HG03108 (cell line): ENCODE measurements around the gene MAP3K20.
"Not testable (repeated sequence)": the region's sequence is repeated elsewhere in the genome, so short reads cannot be mapped to it uniquely, and the experiment has no call there.

Source experiments
- ATAC-seq: cut with Tn5 transposase; IDR thresholded peaks from one replicate; pipeline ENCODE4 v1.9.1; 2021; ENCODE audit warnings: moderate library complexity; ENCODE audit not compliant: unreplicated experiment

MAP3K20 gene

DNA sequence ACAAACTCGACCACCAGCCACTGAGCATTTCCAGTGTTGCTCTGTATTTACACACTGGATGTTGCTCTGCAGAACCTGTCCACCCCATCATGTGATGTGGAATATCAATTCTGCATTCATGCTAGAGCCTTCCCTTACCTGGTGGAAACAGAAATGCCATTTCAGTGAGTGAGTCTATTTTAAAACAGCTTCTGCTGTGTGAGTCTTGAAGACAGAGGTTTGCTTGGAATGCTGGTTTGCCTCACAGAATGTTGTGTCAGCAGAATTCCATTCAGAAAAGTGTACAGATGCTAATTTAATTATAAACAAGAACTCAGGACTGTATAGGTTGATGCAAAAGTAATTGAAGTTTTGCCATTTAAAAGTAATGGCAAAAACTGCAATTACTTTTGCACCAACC is 118.3 kb downstream of the MAP3K20 start:
- no peak for ATAC-seq

DNA sequence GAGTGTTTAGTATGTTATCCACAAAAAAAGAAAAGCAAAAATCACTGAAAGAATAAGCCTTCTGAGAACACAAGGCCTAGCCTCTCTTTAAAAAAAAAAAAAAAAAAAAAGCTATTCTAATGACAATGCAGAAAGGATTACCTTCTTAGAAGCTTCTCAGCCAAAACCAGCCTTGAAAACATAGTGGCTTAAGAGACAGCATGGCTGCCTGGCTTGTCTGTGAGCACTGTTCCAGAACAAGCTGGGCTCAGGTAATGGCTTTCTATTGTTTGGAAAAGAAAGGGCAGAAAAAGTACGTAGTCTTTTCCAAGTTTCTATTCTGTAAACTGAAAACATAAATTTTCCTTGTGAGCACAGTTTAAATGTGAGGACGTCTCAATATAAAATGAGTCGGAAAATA is 119.5 kb downstream of the MAP3K20 start:
- ATAC-seq, result no peak

DNA sequence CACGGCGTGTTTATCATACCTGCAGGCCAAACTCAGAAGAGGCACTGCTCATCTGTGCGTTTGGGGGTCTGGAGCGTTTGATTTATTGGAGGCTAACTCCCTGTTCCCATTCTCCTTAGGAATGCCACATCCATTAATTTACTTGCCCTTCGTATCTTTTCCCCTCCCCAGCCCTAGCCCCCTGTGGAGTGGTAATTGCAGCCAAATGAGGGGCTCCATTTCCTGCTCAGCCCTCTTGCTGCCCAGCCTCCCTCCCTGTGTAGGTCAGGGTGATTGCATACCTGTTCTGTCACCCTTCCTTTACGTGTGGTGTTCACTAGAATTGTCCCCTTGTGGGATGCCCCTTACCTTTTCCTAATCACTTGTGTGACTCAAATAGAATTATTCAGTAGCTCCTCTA is 120.4 kb downstream of the MAP3K20 start:
- ATAC-seq, result no peak

DNA sequence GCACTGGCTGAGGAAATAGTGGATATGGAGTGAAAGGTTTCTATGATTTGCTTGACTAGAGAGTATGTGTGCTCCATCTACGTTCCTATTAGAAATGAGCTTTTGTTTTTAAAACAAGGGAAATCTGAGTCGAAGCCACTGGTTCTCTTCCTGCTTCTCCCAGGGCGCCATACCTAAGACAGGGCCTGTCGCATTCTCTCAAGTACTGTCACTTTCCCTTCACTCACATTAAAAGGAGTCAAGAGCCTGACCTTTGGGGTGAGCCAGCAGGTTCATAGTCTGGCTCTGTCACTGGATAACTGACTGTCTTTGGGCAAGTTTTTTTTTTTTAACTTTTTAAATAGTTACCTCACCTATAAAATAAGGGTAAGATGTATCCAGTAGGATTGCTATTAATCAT is 121.0 kb downstream of the MAP3K20 start:
- ATAC-seq, result no peak

DNA sequence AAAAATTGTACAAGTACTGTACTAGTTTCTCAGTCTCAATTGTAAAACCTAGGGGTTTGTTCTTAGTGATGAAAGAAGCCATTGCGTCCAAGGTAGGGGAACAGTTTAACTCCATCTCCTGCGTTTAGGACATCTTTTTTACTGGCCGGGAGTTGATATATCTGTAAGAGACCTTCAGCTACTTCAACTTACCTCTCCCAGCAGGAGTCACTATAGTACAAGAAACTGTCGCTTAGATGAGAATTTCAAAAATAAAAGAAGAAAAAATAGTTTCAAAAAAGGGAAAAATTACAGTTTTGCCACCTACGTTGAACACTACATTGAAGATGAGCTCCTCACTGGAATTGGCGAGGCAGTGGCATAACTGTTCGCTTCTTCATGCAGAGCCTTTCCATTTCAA is 122.7 kb downstream of the MAP3K20 start:
- ATAC-seq, result no peak

DNA sequence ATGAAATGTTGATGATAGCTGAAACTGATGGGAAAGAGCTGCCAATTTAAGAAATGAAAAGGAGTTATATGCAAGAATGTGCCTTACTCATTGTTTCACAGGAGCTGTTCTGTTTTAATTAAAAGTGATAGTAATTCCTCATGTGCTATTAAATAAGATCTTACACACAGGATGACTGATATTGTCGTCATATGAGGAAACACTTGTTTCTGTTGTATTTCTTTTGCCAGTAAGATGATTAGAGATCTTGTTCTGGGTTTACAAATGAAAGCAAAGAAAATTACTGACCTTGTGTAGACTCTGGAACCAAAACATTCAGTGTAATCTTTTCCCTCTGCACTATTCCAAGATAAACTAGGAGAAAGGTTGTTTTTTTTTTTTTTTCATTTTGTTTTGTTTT is 123.6 kb downstream of the MAP3K20 start:
- no peak for ATAC-seq

DNA sequence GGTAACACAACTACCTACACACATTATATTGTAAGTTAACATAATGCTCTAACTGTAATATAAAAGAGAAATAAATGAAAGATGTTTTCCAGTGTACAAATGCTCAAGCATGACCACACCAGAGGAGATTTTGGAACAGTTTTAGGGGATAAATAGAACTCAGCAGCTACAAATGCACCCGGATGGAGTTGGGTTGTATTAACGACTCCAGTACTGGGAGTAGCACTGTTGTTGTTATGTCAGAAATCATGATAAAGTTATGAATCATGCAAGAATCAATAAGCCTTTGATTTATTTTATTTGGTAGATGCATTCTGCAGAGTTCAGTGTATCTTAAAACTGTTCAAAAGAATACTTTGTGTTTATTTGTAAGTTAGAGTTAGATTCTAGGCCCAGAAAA is 126.9 kb downstream of the MAP3K20 start:
- ATAC-seq, result no peak

DNA sequence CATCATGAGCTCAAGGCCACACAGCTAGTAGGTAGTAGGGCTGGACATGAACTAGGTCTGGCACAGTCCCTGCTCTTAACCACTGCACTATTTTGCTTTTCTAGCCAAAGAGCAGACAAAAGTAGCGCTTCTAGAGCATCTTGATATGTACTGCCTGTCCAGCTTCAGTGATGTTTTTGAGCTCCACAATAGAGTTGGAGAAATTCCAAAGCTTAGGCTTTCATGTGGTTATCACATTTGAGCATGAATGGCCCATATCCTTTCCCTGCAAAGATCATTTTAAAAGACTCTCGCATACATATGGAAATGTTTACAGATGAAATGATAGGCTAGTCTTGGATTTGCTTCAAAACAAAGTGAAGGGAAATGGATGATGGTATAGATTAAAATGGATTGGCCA is 128.7 kb downstream of the MAP3K20 start:
- no peak for ATAC-seq

DNA sequence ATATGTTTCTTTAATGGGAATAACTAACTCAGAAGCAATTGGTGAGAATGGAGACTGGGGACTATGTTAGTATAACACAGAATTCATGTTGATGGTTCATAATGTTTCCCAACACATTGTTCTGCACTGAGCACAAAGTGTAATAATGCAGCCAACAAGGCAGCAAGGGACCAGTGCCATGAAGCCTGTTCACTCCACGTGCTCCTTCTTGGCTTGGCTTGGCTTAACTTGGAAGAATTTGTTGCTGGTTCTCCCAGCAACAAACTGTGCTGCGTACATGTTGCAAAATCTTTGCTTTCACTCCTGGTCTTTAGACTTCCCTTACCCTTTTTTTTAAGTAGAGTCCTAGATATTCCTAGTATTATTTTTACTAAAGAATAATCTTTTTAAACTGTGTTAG is 129.7 kb downstream of the MAP3K20 start:
- ATAC-seq, result no peak

DNA sequence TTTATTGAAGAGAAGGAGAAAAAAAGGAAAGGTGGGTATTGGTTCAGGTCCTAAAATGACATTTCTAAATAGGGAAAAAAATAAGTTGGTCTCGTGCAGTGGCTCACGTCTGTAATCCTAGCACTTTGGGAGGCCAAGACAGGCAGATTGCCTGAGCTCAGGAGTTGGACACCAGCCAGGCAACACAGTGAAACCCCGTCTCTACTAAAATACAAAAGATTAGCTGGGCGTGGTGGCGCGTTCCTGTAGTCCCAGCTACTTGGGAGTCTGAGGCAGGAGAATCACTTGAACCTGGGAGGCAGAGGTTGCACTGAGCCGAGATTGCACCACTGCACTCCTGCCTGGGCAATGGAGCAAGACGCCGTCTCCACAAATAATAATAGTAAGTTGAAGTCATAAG is 131.5 kb downstream of the MAP3K20 start:
- not testable (repeated sequence) for ATAC-seq

DNA sequence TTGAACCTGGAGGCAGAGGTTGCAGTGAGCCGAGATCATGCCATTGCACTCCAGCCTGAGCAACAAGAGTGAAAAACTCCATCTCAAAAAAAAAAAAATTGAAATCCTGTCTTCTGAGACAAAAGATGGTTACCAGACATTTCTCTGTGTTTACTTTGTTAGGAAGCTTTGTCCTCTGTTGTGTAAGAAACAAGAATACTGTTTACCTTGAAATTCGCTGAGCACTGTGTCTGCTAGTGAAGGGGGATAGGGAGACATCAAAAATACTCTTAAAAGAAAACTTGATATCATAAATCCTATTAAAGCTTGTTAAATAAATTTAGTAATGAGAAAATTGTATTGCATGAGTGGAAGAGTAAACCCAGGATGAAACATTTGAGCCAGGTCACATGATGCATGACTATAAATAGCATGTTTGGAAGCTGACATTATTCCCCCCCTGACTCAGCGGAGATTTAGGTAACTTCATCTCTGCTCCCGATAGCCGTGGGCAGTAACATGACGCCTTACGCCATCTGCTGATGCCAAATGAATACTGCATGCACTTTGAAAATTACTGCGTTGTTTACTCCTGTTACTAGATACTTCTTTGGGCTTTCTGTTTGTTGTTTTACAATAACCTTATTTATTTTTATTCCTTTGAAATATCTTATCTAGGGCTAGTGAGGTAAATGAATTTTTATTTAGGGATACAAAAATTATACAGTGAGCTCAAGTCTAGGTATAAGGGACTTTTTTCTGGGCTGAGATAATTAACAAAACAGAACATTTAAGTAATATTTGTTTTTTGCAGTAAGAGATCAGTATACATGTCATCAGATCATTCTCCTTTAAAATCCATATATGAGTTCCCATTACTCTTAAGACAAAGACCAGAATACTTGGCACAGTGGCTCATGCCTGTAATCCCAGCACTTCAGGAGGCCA is 134.9 kb downstream of the MAP3K20 start:
- no peak for ATAC-seq

DNA sequence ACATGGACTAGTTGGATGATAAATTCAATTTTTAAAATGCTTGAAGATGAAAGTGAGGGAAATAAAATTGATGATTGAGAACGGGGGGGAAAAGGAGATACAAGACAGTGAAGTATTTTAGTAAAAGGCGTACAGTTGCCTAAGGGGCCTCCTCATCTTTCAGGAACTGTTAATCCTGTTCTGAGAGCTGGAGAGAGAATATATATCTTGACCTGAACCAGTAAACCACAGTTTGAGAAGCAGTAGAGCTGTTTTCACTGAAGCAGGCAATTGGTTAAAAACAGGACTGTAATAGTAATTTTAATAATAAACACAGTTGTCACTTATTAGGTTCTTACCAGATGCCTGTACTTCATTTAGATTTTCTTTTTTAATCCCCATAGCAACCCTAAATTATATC is 137.5 kb downstream of the MAP3K20 start:
- no peak for ATAC-seq

DNA sequence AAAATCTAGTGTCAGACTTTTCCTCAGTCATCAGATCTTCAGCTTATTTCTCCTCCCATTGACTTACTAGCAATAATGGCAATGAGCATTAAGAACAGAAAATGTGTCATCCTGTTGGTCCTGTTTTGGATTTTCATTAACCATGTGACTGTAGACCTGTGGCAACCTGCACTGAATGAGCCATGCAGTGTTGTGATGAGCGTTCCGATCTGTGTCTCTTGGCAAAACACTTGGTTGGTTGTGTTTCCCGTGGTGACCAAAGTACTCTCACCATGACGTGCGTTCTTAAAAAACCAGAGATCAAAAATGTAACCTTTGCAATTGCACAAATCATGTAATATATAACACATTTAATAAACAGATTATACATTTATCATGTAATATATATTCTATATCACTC is 138.6 kb downstream of the MAP3K20 start:
- ATAC-seq, result no peak

DNA sequence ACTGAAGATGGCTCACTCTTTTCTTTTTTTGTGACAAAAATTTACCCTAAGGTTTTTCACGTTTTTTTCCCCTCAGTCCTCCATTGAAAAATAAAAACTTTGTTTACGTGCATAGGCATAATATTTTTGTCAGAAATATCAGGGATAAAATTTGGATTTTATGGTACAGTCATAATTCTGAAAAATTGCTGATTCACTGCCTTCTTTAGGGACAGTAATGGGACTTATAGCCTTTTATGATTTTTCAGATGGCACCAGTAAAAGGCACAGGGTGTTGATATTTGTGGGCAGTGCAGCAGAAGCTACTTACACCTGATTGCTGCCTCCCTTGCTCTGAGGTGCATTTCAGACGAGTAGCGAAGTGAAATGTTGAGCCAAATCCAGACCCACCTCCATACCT is 139.7 kb downstream of the MAP3K20 start:
- no peak for ATAC-seq

DNA sequence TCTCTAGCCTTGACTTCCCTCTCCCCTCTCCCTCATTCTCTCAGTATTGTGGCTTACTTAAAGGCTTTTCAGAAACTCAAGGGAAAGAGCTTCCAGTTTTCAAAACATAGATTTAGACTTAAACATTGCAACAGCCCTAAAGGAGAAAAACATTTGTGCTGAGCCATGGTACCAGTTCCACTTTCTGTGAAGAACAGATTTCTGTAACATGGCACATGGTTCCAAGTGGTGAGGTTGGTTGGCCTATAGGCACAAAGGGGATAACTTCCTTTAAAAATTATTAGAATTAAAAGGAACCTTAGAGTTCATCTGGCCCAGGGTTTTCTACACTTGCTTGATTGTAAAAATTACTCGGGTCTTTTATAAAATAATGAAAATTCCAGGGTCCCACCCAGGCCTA is 140.4 kb downstream of the MAP3K20 start:
- no peak for ATAC-seq

DNA sequence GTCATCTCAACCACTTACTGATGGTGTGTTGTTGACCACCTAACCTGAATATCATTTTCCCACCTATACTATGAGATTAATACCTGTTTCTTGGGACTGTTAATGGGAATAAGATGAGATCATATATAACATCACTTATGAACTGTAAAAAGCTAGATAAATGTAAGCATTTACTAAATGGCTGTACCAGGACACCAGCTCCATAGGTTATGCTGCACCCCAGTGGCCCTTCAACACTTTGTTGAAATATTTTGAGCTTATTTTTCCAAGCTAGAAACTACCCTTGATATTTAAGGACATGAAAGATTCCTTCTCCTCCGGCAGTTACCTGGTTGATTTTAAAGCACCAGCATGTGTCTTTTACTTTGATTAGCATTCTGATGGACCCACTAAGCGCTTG is 141.0 kb downstream of the MAP3K20 start:
- no peak for ATAC-seq

DNA sequence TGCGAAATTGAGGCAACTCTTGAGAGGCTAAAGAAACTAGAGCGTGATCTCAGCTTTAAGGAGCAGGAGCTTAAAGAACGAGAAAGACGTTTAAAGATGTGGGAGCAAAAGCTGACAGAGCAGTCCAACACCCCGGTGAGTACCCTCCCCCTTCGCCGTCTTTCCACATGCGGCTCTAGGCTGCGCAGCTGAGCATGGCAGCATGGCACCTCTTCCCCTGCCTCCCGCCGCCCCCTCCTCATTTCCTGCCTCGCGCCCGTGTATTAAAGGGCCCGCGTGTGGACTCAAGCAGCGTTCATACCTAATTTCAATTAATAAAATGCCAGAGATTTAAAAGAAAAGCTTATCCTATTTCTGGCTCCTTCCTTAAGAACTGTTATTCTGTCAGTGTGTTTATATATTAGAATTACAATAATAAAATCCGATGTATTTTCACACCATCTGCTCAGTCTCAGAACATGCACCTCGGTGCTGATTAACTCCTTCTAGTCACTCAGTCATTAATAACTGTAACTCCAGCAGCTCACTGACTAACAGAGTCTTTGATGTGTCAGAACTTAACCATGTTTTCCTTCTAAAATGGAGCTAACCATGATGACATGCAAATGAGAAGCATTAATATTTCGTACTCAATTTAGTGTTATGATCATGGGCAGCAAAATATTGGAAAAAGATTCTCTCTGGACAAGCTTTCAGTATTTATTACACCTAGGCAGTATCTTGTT is 141.6 kb downstream of the MAP3K20 start:
- ATAC-seq, result no peak

DNA sequence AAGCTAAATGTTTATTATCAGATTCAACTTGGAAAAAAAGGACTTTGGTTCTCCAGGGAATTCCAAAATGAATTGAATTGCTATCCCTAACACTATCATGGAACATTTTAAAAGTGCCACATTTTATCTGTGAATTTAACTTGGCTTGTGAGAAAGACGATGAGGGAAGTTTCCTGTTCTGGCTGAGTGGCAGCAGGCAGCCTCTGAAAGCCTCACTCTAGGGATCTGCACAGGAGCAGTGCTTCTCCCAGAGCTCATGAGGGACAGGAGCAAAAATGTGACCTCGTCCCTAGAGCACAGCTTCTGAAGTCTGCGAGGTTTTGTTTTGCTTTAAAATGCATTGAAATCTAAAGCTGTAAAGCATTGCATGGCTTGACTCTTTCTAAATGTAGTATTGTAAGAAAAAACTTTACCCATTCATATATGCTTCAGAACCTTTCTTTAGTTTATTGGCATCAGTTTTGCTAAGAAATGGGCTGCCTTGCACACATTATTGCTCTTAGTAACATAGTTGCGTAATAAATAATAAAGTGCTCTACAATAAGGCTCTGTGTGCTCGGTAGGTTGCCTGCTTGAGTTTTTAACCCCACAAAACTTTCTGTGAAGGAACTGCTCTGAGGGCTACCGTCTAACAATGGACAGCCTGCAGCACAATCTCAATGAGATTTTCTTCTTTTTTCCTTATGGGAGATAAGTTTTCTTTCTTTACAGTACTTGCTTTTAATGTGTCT is 142.8 kb downstream of the MAP3K20 start:
- no peak for ATAC-seq

DNA sequence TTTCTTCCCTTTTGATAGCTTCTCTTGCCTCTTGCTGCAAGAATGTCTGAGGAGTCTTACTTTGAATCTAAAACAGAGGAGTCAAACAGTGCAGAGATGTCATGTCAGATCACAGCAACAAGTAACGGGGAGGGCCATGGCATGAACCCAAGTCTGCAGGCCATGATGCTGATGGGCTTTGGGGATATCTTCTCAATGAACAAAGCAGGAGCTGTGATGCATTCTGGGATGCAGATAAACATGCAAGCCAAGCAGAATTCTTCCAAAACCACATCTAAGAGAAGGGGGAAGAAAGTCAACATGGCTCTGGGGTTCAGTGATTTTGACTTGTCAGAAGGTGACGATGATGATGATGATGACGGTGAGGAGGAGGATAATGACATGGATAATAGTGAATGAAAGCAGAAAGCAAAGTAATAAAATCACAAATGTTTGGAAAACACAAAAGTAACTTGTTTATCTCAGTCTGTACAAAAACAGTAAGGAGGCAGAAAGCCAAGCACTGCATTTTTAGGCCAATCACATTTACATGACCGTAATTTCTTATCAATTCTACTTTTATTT is 145.6 kb downstream of the MAP3K20 start:
- no peak for ATAC-seq

DNA sequence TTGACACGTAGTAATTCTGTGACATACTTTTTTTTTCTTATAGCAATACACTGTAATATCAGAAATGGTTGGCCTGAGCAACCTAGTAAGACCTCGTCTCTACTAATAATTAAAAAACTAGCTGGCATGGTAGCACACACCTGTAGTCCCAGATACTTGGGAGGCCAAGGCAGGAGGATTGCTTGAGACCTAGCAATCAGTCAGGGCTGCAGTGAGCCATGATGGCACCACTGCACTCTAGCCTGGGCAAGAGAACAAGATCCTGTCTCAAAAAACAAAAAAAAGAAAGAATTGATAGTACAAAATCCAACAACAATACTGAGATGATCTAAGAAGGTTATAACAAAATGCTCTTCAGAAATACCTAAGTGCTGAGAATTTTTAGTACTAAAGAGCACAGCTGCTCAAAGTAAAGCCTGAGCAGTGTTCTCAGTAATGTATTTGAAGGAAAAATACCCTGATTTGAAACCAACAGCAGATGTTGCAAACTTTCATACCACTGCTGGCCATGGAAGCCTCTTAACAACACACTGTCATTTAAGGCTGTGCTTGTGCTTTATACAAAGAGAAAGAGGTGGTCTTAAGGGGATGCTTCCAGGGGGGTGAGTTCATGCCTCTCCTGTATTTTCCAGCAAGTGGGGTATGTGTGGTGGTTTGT is 146.4 kb downstream of the MAP3K20 start:
- ATAC-seq, result no peak

DNA sequence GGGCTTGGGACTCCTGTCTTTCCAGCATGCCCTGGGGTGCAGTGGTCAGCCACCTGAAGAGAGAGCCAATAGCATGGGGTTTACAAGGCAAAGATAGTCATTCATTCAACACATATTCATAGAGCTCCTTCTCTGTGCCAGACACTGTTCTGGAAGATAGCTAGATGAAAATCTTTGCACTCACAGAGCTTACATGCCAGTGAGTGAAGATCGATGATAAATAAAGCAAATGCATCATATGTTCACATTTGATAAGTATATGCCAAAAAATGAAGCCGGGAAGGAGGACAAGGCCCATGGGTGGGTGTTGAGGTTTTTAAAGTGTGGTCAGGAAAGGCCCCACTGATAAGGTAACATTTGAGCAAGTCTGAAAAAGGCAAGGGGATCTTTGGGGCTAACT is 148.2 kb downstream of the MAP3K20 start:
- no peak for ATAC-seq
